COLO668 (cell line): ENCODE data around the gene APBB1IP.
"Not testable (repeated sequence)": the region's sequence is repeated elsewhere in the genome, so short reads cannot be mapped to it uniquely, and the experiment has no call there.

Experiments
- DNase-seq: peaks from one replicate; lab custom pipeline; 2025; ENCODE audit not compliant: unreplicated experiment; lab: John Stamatoyannopoulos, UW

Gene APBB1IP

GRCh38 chr10:26550774-26551526 is 112.8 kb downstream of the APBB1IP start:
- DNase-seq, result no peak

- DNase-seq, result no peak
Measured at GRCh38 chr10:26554246-26554645, 116.1 kb downstream of the APBB1IP start.

GRCh38 chr10:26555719-26556368 is 117.7 kb downstream of the APBB1IP start:
- DNase-seq, result no peak

- DNase-seq, result no peak
Measured at GRCh38 chr10:26556748-26557640, 118.9 kb downstream of the APBB1IP start.

GRCh38 chr10:26557641-26558014 is 119.5 kb downstream of the APBB1IP start:
- no peak for DNase-seq

GRCh38 chr10:26566525-26567350 is 128.6 kb downstream of the APBB1IP start:
- DNase-seq, result no peak

GRCh38 chr10:26567351-26567721 is 129.2 kb downstream of the APBB1IP start:
- no peak for DNase-seq

- DNase-seq, result no peak
Measured at GRCh38 chr10:26571655-26572054, 133.5 kb downstream of the APBB1IP start.

DNA sequence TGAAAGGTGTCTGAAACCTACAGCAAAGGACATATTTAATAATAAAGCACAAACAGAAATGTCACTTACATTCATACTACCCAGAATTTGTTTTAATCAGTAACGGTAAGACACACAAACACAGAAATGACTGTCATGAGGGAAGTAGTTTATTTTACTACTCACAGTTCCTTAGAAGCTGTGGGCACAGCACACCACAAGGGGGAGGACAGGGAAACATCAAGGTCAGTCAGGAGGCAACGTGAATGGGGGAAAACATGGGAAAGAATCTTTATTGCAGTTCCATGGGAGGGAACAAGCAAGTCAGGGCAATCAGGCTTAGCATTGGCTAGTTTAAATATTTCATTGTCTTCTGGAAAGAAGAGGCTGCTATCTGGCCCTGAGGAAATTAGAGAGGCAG is 135.5 kb downstream of the APBB1IP start:
- no peak for DNase-seq

GRCh38 chr10:26574783-26575182 is 136.6 kb downstream of the APBB1IP start:
- DNase-seq, result no peak

- not testable (repeated sequence) for DNase-seq
Measured at GRCh38 chr10:26578371-26578770, 140.2 kb downstream of the APBB1IP start.

DNA sequence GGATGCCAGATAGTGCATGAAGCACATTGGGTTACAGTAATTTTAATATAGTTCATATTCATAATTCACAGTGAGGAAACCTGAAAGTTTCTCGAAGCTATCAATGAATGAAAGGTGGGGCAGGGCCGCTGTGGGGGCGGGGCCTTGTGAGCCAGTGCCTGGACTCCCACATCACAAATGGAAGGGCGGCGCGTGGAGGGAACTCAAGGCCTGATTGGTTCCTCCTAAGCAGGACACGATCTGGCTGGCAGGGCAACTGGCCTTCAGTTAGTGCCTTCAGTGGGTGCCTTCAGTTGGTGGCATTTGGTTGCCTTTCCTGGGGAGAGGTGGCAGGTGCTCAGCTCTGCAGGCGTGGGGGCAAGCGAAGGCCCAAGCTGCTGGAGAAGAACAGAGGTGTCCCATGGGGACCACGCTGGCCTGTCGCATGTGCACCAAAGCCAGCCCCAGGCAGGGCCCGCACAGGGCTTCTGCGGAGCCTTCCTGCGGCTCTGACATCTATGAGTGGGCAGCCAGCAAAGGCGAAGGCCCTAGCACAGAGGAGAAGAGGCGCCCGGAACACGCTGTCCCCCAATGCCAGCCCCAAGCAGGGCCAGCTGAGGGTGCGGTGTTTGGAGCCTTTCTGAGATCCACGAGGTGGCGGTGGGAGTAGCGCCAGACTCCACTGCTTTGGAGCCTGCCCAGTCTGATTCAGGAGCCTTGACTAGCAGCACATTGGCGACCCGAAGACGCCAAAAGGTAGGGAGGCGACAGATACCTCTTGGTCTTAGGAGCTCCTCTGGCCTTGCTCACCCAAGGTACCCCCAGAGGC is 141.3 kb downstream of the APBB1IP start:
- DNase-seq, result no peak

DNA sequence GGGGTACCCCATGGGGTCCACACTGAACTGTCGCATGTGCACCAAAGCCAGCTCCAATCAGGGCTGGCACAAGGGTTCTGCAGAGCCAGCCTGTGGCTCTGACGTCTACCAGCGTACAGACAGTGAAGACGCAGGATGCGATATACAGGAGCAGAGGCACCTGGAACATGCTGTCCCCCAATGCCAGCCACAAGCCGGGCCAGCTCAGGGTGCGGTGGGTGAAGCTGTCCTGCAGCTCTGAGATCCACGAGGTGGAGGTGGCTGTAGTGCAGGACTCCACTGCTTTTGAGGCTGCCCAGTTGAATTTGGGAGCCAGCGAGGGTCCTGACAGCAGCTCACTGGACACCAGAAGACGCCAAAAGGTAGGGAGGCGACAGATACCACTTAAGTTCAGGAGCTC is 148.1 kb downstream of the APBB1IP start:
- no peak for DNase-seq

DNA sequence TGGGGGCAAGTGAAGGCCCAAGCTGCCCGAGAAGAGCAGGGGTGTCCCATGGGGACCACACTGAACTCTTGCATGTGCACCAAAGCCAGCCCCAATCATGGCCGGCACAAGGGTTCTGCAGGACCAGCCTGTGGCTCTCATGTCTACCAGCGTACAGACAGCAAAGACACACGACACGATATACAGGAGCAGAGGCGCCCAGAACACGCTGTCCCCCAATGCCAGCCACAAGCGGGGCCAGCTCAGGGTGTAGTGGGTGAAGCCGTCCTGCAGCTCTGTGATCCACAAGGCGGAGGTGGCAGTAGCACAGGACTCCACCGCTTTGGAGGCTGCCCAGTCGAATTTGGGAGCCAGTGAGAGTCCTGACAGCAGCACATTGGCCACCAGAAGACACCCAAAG is 150.5 kb downstream of the APBB1IP start:
- DNase-seq, result no peak

DNA sequence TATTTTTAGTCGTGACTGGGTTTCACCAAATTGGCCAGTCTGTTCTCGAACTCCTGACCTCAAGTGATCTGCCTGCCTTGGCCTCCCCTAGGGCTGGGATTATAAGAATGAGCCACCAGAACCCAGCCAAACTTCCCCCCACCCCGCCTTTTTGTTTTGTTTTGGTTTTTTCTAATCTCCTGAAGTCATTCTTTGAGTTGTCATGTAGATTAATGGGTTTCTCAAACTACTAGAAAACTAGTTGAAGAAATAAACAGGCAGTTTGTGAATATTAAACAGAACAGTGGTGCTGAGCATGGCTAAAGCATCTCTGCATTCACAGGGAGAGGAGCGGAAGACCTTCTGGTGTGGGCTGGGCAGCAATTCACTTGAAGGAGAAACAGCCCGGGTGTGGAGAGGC is 151.7 kb downstream of the APBB1IP start:
- DNase-seq, result not testable (repeated sequence)

DNA sequence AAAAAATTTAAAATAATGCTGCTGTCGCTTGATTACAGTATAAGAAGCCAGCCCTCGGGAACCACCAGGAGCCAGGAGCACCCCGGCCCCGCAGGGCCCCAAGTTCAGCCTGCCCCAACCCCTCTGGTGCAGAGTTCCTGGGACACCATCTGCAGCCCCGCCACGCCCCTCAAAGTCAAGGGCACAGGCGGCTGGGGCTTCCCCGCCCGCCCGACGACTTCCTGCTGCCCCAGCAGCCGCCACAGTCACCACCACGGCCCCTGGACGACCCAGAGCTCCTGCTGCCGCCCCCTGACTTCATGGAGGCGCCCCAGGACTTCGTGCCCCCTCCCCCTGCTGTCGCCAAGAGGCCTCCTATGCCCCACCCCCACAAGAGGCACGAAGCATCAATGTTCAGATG is 155.8 kb downstream of the APBB1IP start:
- no peak for DNase-seq

DNA sequence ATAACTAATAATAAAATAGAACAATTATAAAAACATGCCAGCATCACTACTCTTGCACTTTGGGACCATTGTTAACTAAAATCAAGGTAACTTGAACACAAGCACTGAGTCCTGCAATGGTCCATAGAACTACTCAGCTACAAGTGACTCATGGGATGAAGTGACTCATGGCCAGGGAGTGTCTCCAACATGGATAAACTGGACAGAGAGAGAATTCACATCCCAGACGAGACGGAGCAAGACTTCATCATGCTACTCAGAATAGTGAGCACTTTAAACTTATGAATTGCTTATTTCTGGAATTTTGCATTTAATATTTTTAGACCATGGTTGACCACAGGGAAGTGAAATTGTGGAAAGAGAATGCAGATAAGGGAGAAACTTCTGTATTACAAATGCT is 165.1 kb downstream of the APBB1IP start:
- DNase-seq, result not testable (repeated sequence)

GRCh38 chr10:26604320-26605093 is 166.4 kb downstream of the APBB1IP start:
- not testable (repeated sequence) for DNase-seq

- DNase-seq, result not testable (repeated sequence)
Measured at GRCh38 chr10:26606389-26606877, 168.3 kb downstream of the APBB1IP start.
